Suprapubic skin (tissue), 4 donors: Measurements from ENCODE around the gene ISG20L2. TPM values are rescaled to one million over a fixed set of nuclear protein-coding genes. Genes with fewer than 3 reads are reported as not detected.

ENCODE experiments used
- DNase-seq, 2 donors: peaks; one replicate each; pipeline ENCODE4 v3.0.0-alpha.2; 2019; ENCODE audit warnings: low spot score in 2 of 2
- H3K27ac ChIP-seq: fragments of 200-600 bp; sonication (generic); one replicate; pipeline ENCODE4 v1.5.1; 2019
- H3K27me3 ChIP-seq: fragments of 200-600 bp; sonication (generic); one replicate; pipeline ENCODE4 v1.5.1; 2019
- H3K36me3 ChIP-seq: fragments of 200-600 bp; sonication (generic); one replicate; pipeline ENCODE4 v1.5.1; 2019
- H3K4me1 ChIP-seq: fragments of 200-600 bp; sonication (generic); one replicate; pipeline ENCODE4 v1.5.1; 2019
- H3K4me3 ChIP-seq: fragments of 200-600 bp; sonication (generic); one replicate; pipeline ENCODE4 v1.5.1; 2019; ENCODE audit warnings: mild to moderate bottlenecking
- H3K9me3 ChIP-seq: fragments of 200-600 bp; sonication (generic); one replicate; pipeline ENCODE4 v1.5.1; 2019
- EP300 ChIP-seq: sonication (generic); formaldehyde crosslinking; IDR thresholded peaks from one replicate; pipeline ENCODE4 v1.6.1; 2017; ENCODE audit warnings: antibody characterized with exemption
- POLR2A ChIP-seq, 2 donors: fragments of 450-650 bp; IDR thresholded peaks; one replicate each; pipeline ENCODE4 v1.6.1; 2017; ENCODE audit warnings: antibody characterized with exemption in 2 of 2, mild to moderate bottlenecking in 2 of 2, moderate library complexity in 2 of 2
- POLR2AphosphoS5 ChIP-seq, 3 donors: sonication (generic); formaldehyde crosslinking; IDR thresholded peaks; one replicate each; pipeline ENCODE4 v1.6.1; 2017; ENCODE audit warnings: antibody characterized with exemption in 3 of 3
- WGBS: methylation state at CpG from one replicate; pipeline ENCODE4 v1.1.5; 2018; 5-methylcytosine and 5-hydroxymethylcytosine counted together
- total RNA-seq, 4 donors: library from RNA; depleted of rRNA; stranded (reverse); fragments of >200 nt; gene quantifications; one replicate each; pipeline ENCODE4 v1.1.0, GENCODE V29; 2016
- TF ChIP-seq, protein P1 (sequence below), 2 donors: fragments of 200-600 bp in 1 of 2; fragments of 450-650 bp in 1 of 2; sonication (generic) in 1 of 2; IDR thresholded peaks; one replicate each; pipeline ENCODE4 v1.5.1; 2016 to 2019; ENCODE audit warnings: antibody characterized with exemption in 2 of 2, mild to moderate bottlenecking in 1 of 2, moderate library complexity in 1 of 2

ISG20L2 gene
- total RNA-seq, 4 donors from 2014 or later, result 33.8 to 59.6 (median 38.9) TPM

DNA sequence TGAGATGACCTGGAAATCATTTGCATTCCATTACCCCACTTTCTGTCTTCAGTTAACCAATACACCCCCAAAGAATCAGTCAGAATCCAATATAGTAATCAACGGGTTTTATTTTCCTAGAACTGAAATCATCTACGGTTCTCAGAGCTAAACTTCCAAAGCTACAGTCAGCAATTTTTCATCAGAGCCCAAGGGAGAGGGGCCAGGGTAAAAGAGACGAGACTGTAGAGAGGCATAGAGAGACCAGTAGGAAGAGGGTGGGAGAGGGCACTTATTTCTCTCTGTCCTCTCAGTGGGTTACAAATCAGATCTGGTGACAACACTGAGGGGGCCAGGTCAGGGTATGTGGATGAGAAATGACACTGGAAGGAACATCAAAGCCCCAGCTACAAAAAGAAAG is 13.5 kb upstream of the ISG20L2 start:
- Histone ChIP-seq H3K4me1 (peaks cover 39% of the 10 kb centered on the region), H3K27me3 (no peaks in the 10 kb centered on the region), H3K36me3 (peaks cover 47% of the 10 kb centered on the region), H3K9me3 (no peaks in the 10 kb centered on the region), H3K4me3 (no peak overlapping the region), H3K27ac (peak overlapping the region; percentile 75)
- 80% methylated on average over 3 of the region's 3 CpGs for WGBS
- DNase-seq, result no peak
- no peak for TF ChIP-seq POLR2AphosphoS5 (IDR thresholded peaks at IDR 0.05)
- TF ChIP-seq, protein P1, sequence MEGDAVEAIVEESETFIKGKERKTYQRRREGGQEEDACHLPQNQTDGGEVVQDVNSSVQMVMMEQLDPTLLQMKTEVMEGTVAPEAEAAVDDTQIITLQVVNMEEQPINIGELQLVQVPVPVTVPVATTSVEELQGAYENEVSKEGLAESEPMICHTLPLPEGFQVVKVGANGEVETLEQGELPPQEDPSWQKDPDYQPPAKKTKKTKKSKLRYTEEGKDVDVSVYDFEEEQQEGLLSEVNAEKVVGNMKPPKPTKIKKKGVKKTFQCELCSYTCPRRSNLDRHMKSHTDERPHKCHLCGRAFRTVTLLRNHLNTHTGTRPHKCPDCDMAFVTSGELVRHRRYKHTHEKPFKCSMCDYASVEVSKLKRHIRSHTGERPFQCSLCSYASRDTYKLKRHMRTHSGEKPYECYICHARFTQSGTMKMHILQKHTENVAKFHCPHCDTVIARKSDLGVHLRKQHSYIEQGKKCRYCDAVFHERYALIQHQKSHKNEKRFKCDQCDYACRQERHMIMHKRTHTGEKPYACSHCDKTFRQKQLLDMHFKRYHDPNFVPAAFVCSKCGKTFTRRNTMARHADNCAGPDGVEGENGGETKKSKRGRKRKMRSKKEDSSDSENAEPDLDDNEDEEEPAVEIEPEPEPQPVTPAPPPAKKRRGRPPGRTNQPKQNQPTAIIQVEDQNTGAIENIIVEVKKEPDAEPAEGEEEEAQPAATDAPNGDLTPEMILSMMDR (IDR thresholded peaks at IDR 0.05), result no peak
- no peak for TF ChIP-seq POLR2A (IDR thresholded peaks at IDR 0.05)

DNA sequence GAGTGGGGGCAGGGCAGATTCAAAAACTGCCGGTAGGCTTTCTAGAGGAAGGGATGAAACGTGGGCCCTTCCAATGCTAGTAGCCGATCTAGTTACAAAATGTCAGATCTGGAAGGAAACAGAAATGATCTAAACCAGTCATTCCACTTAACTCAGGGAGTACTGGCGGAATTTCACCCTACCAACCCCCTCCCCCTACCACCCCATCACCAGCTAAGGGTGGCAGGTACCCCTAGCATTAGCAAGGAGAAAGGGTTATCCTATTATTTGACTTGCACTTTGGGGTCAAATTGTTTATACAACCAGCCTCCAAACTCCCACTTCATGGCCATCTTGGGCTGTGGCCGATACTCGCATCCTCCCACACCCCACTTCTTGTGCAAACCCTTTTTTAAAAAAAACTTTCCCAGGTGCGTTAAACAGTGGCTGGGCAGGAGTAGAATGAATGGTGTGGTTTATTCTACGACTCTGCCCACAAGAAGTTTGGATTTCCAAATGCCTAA is 13.0 kb upstream of the ISG20L2 start:
- Histone ChIP-seq H3K36me3 (peaks cover 51% of the 10 kb centered on the region), H3K27ac (peak overlapping the region; percentile 75), H3K27me3 (no peaks in the 10 kb centered on the region), H3K4me1 (peaks cover 34% of the 10 kb centered on the region), H3K4me3 (peak overlapping the region; percentile 59), H3K9me3 (no peaks in the 10 kb centered on the region)
- TF ChIP-seq, protein P1 (IDR thresholded peaks at IDR 0.05), result no peak
- no peak for TF ChIP-seq EP300
- TF ChIP-seq POLR2A (IDR thresholded peaks at IDR 0.05), result no peak
- TF ChIP-seq POLR2AphosphoS5 (IDR thresholded peaks at IDR 0.05), result no peak
- DNase-seq, result no peak
- WGBS, result 48% methylated on average over 8 of the region's 8 CpGs

DNA sequence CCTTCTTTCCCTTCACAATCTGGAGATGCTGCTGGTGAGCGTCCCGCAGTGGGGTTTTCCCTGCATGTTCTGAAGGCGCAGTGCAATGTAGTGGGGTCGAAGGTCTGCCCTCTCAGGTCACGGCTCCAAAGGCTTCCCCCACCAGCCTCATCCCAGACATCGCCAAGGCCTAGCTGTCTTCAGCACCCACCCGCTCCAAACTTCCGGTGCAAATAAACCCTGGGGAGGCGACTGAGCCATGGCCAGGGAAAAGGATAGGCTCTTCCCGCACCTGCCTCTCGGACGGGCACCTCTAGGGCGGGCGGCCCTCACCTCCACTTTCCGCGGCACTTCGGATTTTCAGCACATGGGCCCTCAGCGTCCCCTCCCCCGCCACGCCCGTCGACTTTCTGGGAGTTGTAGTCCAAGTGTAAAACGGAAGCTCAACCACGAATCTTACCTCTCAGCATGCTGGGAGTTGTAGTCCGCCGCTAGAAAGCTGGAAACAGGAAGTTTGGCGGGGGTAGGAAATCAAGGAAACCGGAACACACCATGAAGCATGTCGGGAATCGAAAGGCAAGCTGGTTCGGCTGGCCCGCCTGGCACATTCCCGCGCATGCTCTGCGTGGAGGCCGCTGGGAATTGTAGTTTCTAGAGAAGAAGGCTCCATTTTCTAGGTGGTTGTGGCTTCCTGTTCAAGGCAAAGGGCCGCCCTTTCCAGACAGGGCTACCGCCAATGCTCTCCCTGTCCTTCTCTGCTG is 12.3 kb upstream of the ISG20L2 start, which contains the start of gene MRPL24:
Gene MRPL24, minus strand, starts transcription at position 348 of the 740 bp plus-strand sequence. CDS start 2,384 bp downstream, outside the sequence.
- Histone ChIP-seq H3K36me3 (peaks cover 57% of the 10 kb centered on the region), H3K4me1 (peaks cover 28% of the 10 kb centered on the region)
- no peak for TF ChIP-seq EP300
- TF ChIP-seq POLR2AphosphoS5 (IDR thresholded peaks at IDR 0.05), result peak; percentile 6 to 94 (median 79)
- peak in 1 of 2 donors; percentile 8 for TF ChIP-seq POLR2A (IDR thresholded peaks at IDR 0.05)
- TF ChIP-seq, protein P1 (IDR thresholded peaks at IDR 0.05), result no peak

DNA sequence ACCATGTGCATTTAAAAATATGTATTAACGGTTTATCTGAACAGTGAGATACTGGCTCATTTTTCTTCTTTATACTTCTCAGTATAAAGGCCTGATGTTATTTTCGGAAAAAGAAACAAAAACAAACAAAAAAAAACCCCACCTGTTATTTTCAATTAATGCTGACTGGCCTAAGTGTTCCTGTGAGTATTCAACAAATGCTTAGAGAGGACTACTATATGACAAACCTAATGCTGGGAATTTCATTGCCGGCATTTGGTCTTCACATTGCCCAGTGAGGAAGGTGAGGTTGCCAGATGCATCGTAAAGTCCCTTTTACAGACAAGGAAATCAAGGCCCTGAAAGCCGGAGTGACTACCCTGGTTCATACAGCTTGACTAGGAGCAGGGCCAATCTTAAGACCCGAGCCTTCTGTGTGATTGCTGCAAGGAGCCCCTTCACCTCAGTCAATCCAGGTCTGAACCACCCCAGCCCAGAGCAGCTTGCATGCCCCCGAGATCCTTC is 11.7 kb upstream of the ISG20L2 start:
- peak overlapping the region; percentile 62 for H3K27ac ChIP-seq
- 16% methylated on average over 7 of the region's 7 CpGs for WGBS
- DNase-seq, result no peak
- H3K4me3 ChIP-seq, result peak overlapping the region; percentile 59
- TF ChIP-seq, protein P1 (IDR thresholded peaks at IDR 0.05), result no peak
- TF ChIP-seq POLR2A (IDR thresholded peaks at IDR 0.05), result no peak
- no peak for TF ChIP-seq EP300
- no peak for TF ChIP-seq POLR2AphosphoS5 (IDR thresholded peaks at IDR 0.05)
- H3K27me3 ChIP-seq, result no peaks in the 10 kb centered on the region
- peaks cover 22% of the 10 kb centered on the region for H3K4me1 ChIP-seq
- no peaks in the 10 kb centered on the region for H3K9me3 ChIP-seq
- H3K36me3 ChIP-seq, result peaks cover 62% of the 10 kb centered on the region

More for the DNA sequence above, 12.3 kb upstream of the ISG20L2 start, which contains the start of gene MRPL24:
- H3K27me3 ChIP-seq, result no peaks in the 10 kb centered on the region
- H3K27ac ChIP-seq, result peak within 1 kb of the TSS; percentile 75
- under 1% methylated on average over 27 of the region's 38 CpGs for WGBS
- peak within 1 kb of the TSS; percentile 59 for H3K4me3 ChIP-seq
- DNase-seq, result peak; percentile 98 to 99
- no peaks in the 10 kb centered on the region for H3K9me3 ChIP-seq

DNA sequence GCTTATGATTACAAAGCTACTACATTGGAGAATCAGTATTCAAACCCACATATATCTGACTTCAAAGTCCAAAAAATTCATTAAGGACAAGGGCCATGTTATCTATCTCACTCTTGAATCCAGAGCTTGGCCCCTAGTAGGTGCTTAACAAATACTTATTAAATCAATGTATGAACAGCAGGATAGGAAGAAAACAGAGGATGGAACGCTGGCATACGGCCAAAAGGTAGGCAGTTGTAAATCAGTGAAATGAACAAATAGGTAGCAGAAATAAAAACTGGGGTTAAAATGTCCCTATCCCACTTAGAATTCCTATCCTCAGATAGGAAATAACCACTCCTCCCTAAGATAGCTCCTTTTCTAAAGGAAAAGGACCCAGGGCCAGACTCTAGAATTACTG is 10.3 kb upstream of the ISG20L2 start:
- Histone ChIP-seq H3K27me3 (no peaks in the 10 kb centered on the region), H3K9me3 (no peaks in the 10 kb centered on the region), H3K4me3 (no peak overlapping the region), H3K4me1 (peaks cover 14% of the 10 kb centered on the region), H3K27ac (no peak overlapping the region), H3K36me3 (peaks cover 56% of the 10 kb centered on the region)
- 73% methylated on average over 2 of the region's 2 CpGs for WGBS
- TF ChIP-seq POLR2AphosphoS5 (IDR thresholded peaks at IDR 0.05) (no peak), EP300 (no peak), POLR2A (IDR thresholded peaks at IDR 0.05) (no peak)
- TF ChIP-seq, protein P1 (IDR thresholded peaks at IDR 0.05), result no peak
- peak in 1 of 2 donors; percentile 65 for DNase-seq
